Esophagus squamous epithelium (tissue), 4 donors: ENCODE data around the gene ULBP3.
"Not testable (repeated sequence)": the region's sequence is repeated elsewhere in the genome, so short reads cannot be mapped to it uniquely, and the experiment has no call there.

Experiments used
- CTCF ChIP-seq, 6 experiments: fragments of 450-650 bp in 4 of 6; fragments of 200-600 bp in 2 of 6; sonication (generic) in 2 of 6; IDR thresholded peaks; one replicate each; pipeline ENCODE4 v1.5.1; 2016 to 2019; ENCODE audit warnings: antibody characterized with exemption in 6 of 6, mild to moderate bottlenecking in 4 of 6, moderate library complexity in 4 of 6
- POLR2A ChIP-seq, 4 donors: fragments of 450-650 bp; IDR thresholded peaks; one replicate each; pipeline ENCODE4 v1.6.1; 2017; ENCODE audit warnings: antibody characterized with exemption in 4 of 4, mild to moderate bottlenecking in 4 of 4, moderate library complexity in 3 of 4

DNA sequence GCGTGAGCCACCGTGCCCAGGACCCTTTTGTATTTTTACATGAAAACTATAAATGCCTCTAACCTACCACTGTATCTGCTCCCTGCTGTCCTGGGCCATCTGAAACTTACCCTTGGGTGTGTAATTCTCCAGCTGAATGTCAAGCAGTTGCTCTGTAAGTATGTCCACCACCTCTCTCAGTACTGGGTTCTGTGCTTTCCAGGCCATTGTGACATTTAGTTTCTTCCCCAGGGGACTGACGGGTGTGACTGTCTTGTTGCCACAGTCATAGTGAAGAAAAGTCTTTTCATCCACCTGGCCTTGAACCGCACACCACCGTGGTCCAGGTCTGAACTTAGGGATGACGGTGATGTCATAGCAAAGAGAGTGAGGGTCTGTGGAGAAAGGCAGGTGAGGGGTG, 47.1 kb downstream of the ULBP3 start:
- TF ChIP-seq CTCF, POLR2A (IDR thresholded peaks at IDR 0.05): not testable (repeated sequence)
